GM12873 (cell line): ENCODE measurements around the gene KPNA3.

Source experiments
- TF ChIP-seq, protein P1 (sequence below): IDR thresholded peaks from 2 replicates; pipeline ENCODE4 v1.5.1; 2012; ENCODE audit warnings: low read depth, mild to moderate bottlenecking, moderate library complexity, low read length, control low read depth; ENCODE audit not compliant: insufficient read depth; ENCODE audit errors: missing control alignments

KPNA3 gene

DNA sequence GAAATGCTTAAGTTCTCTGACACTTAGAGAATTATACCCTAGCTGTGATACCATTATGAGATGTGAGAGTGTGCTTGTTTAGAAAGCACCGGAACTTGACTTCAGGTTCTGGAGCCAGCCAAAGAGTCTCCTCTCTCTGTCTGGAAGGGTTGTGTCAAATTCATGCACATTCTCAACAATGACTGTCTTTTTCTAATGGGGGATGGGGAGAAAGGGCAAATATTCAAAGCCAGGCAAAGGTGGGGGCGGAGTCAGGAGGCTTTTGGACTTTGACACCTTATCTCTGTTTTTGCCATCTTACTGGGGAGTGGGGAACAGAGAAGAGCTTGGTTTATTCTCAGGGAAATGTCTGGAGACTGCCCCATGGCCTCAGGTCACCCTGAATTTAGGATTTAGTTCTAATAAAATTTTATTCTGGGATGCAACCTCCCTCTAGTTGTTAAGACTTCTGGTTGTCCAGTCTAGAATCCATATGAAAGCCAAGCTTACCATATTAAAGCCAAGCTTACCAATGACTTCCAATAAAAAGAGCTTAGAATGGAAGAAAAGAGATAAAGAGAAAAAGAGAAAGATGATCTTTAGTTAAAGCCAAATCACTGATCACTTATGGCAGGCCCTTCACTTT lies 28.2 kb upstream of the KPNA3 start:
- TF ChIP-seq, protein P1, sequence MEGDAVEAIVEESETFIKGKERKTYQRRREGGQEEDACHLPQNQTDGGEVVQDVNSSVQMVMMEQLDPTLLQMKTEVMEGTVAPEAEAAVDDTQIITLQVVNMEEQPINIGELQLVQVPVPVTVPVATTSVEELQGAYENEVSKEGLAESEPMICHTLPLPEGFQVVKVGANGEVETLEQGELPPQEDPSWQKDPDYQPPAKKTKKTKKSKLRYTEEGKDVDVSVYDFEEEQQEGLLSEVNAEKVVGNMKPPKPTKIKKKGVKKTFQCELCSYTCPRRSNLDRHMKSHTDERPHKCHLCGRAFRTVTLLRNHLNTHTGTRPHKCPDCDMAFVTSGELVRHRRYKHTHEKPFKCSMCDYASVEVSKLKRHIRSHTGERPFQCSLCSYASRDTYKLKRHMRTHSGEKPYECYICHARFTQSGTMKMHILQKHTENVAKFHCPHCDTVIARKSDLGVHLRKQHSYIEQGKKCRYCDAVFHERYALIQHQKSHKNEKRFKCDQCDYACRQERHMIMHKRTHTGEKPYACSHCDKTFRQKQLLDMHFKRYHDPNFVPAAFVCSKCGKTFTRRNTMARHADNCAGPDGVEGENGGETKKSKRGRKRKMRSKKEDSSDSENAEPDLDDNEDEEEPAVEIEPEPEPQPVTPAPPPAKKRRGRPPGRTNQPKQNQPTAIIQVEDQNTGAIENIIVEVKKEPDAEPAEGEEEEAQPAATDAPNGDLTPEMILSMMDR = no peak

DNA sequence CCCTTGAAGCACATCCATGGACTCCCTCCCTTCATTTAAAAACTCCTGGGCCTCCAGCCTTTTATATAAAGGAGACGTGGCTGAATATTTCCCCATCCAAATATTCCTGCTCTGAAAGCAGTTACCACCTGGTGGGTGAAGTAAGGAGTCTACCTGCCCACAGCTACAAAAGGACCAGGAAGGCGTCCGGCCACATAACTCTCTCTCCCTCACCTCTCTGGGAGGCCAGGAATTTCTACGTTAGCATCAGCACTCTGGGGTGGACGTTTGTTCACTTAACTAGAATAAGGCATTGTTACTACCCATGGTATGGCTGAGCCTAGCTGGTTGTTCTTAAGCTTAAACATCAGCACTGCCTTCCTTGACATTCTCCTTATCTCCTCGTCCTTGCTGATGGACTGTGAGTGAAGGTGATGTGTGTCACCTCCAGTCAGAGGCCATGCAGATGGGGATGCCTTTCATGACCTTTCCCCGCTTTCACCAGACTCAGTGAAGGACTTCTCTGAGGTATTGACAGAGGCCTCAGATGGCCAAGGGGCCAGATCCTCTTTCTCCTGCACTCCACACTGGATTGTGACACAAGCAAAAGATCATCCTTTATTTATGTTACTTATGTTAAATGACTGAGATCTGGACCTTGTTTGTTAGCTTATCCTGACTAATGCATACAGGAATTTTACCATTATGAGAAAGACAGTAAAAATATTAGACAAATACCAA lies 22.2 kb upstream of the KPNA3 start:
- TF ChIP-seq, protein P1 = no peak

DNA sequence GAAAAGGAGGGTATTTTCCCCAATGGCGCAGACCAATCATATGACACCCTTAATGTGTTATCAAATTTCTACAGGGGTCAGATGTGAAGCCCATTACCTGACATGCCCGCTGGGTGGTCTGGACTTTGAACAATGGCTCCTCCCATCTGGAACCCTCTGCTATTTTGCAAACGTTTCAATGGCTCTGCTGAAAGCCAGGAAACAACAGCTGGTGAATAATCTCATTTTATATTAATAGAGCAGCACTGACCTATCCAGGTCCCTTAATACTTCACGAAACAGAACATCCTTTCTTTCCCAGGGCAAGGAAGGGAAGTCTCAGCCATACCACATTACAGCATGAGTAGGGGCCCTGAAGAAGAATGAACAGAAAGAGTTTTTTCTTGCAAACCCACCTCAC lies 20.3 kb upstream of the KPNA3 start:
- TF ChIP-seq, protein P1 = no peak

DNA sequence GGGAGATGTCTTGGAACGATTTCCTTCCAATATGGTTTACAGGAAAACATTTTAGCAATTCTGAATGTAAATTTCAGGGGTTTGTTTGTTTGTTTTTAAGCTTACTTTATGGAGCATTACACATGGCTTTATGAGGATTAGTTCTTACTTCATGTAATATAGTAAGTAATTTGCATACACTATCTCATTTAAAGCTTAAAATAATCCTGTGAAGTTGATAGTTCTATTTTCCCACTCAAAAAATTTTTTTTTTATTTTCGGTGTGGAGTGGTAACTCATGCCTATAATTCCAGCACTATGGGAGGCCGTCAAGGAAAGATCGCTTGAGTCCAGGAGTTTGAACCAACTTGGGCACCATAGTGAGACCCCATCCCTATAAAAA lies 19.0 kb upstream of the KPNA3 start:
- TF ChIP-seq, protein P1 = no peak

DNA sequence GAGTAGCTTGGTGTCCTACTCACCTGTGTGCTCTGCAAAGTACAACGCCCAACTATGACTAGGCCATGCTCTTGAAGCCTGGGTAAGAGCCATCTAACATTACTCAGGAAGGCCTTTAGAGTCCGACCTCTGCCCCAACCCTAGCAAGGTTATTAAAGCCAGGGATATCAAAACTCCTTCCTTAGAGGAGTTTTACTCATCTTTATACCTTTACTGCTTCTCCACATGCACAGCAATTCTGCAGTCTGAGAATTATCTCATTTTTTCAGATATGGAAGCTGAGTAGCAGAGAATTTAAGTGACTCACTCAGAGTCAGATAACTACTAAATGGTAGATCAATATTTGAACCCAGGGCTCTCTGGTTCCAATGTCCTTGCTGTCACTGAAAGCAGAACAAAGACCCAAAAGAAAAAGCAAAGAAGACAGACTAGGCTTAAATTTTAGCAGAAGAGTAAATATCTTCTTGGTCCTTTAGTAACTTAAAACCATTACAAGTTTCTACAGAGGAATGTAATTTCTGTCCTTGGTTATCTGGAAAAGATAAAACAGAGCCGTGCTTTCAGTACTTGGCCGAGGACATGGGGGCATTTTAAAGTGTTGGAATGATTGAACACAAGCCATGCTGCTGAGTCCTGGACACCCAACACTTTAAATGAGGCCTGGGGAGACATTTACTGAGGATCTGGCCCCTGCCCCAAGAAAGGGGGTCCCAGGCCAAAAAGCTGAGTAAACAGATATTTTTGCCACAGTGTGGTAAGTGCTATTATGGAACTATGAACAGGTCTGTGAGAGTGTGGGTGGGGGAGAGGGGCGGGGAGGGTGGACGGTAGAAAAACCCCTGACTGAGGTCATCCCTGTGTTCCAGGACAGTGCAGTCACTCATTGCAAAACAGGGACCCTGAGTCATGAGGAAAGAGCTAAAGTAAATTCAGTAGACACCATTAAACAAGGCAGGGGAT lies 18.4 kb upstream of the KPNA3 start:
- TF ChIP-seq, protein P1 = no peak

DNA sequence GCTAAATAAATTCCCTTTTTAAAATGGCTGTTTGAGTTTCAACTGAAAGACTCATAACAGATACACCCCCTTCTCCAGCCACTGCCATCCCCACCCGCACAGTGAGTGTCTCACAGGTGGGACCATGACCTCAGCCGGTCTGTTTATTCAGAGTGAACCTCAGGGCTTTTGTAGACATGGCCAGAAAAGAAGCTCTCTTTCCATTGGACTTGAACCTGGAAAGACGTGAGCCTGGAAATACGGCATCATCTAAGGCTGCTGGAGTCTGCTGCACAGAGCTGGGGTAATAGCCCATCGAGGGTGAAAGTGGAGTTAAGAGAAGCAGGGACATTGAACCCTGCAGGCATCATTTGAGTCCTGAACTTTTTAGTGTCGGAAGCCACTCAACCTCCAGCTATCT lies 15.2 kb upstream of the KPNA3 start:
- TF ChIP-seq, protein P1 = no peak

DNA sequence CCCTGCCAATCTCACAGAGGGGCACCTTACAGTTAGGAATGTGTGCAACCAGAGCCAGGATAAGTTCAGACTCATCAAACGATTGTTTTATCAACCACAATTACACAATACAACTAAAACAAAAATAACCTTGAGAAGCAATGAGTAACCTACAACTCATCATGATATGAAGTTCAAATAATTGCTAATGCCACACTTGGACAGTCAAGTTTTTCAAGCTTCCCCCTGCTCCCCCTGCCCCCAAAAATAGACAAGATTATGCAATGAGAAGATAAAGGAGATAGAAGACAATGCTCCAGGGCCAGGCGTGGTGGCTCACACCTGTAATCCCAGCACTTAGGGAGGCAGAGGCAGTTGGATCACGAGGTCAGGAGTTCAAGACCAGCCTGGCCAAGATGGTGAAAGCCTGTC lies 13.6 kb upstream of the KPNA3 start:
- TF ChIP-seq, protein P1 = no peak
